HepG2 (cell line): Measurements from ENCODE around the gene CHI3L1. TPM values are rescaled to one million over a fixed set of nuclear protein-coding genes. Genes with fewer than 3 reads are reported as not detected.

ENCODE experiments used
- ATAC-seq: fragments of 200-7000 bp; cut with Tn5 transposase; 3 replicates; pipeline ENCODE4 v1.9.1; 2020; ENCODE audit warnings: mild to moderate bottlenecking, moderate library complexity
- BruUV-seq: library from RNA; stranded (reverse); fragments of 400-500 nt; replicated peaks from 2 replicates; lab custom pipeline; 2021; lab: Mats Ljungman, UMichigan
- CTCF ChIA-PET: fragments of 300-600 bp; formaldehyde crosslinking; extraction: SDS; loops from one replicate; lab custom pipeline; 2021; ENCODE audit warnings: low total read pairs, inconsistent platforms, low intra/inter-chr PET ratio; lab: Yijun Ruan, JAX
- POLR2A ChIA-PET: fragments of 350-600 bp; sonication (Branson Sonifier 250); formaldehyde crosslinking; loops from one replicate; lab custom pipeline; 2020; ENCODE audit warnings: antibody characterized with exemption, inconsistent platforms; lab: Yijun Ruan, JAX
- DNase-seq: peaks from one replicate; pipeline ENCODE4 v3.0.0-alpha.2; 2015; ENCODE audit warnings: low spot score
- FAIRE-seq: peaks from 3 replicates; lab custom pipeline; 2011; peaks lifted over from hg19 to GRCh38; lab: Jason Lieb, UNC
- H2AFZ ChIP-seq: one replicate; pipeline ENCODE4 v1.6.1; 2011; ENCODE audit warnings: low read length, inconsistent platforms
- H3K27ac ChIP-seq: fragments of 300-600 bp; 3 replicates; pipeline ENCODE4 v1.8.0; 2011; ENCODE audit warnings: mixed run types, mild to moderate bottlenecking, mixed read lengths, low read length, inconsistent platforms; ENCODE audit not compliant: insufficient read depth; ENCODE audit errors: extremely low read length
- H3K27me3 ChIP-seq, 2 experiments: fragments of 200-600 bp in 1 of 2; 2 replicates in 1 of 2; 3 replicates in 1 of 2; pipeline versions ENCODE4 v1.6.0 to v1.8.0; 2011; ENCODE audit warnings: low read length in 2 of 2, mild to moderate bottlenecking in 2 of 2, moderate library complexity in 2 of 2, inconsistent platforms in 1 of 2; ENCODE audit not compliant: insufficient read depth in 2 of 2, control insufficient read depth in 1 of 2
- H3K36me3 ChIP-seq, 2 experiments: fragments of 200-600 bp in 1 of 2; replicated peaks in 1 of 2; 2 replicates in 1 of 2; 3 replicates in 1 of 2; pipeline versions ENCODE4 v1.5.1 to v1.8.0; 2011; ENCODE audit warnings: low read length in 2 of 2, inconsistent platforms in 1 of 2; ENCODE audit not compliant: insufficient read depth in 2 of 2, control insufficient read depth in 1 of 2
- H3K4me1 ChIP-seq: 2 replicates; pipeline ENCODE4 v1.5.1; 2012; ENCODE audit warnings: low read length, inconsistent platforms; ENCODE audit not compliant: insufficient read depth
- H3K4me2 ChIP-seq: 2 replicates; pipeline ENCODE4 v1.6.0; 2011; ENCODE audit warnings: low read depth, low read length, inconsistent platforms
- H3K4me3 ChIP-seq, 3 experiments: fragments of 200-600 bp in 1 of 3; sonication (generic), shearing (Covaris generic) in 1 of 3; replicated peaks in 1 of 3; 2 replicates each; pipeline ENCODE4 v1.5.1; 2011 to 2016; ENCODE audit warnings: low read length in 3 of 3, inconsistent platforms in 2 of 3, low read depth in 2 of 3, mild to moderate bottlenecking in 2 of 3, control low read depth in 1 of 3, mixed read lengths in 1 of 3; ENCODE audit not compliant: insufficient read depth in 1 of 3
- H3K79me2 ChIP-seq: one replicate; pipeline ENCODE4 v1.6.1; 2011; ENCODE audit warnings: low read length, inconsistent platforms; ENCODE audit not compliant: insufficient read depth
- H3K9ac ChIP-seq: 2 replicates; pipeline ENCODE4 v1.6.0; 2011; ENCODE audit warnings: mild to moderate bottlenecking, low read depth, low read length, inconsistent platforms; ENCODE audit not compliant: insufficient read depth
- H3K9me3 ChIP-seq: 2 replicates; pipeline ENCODE4 v1.5.1; 2012; ENCODE audit warnings: mild to moderate bottlenecking, low read length
- H4K20me1 ChIP-seq: 2 replicates; pipeline ENCODE4 v1.6.0; 2011; ENCODE audit warnings: inconsistent platforms, mild to moderate bottlenecking, low read length, moderate library complexity; ENCODE audit not compliant: insufficient read depth
- HOXD1 ChIP-seq: sonication (generic); formaldehyde crosslinking; IDR thresholded peaks from 2 replicates; pipeline ENCODE4 v1.5.0; 2020; ENCODE audit warnings: missing genetic modification reagents
- MED1 ChIP-seq: sonication (generic); formaldehyde crosslinking; IDR thresholded peaks from 2 replicates; pipeline ENCODE4 v1.4.0; 2020; ENCODE audit warnings: missing genetic modification reagents
- PRPF4 ChIP-seq: fragments of 200-400 bp; formaldehyde crosslinking; IDR thresholded peaks from 2 replicates; pipeline ENCODE4 v1.6.1; 2016; ENCODE audit warnings: low read length, low read depth; ENCODE audit not compliant: poor library complexity, severe bottlenecking
- ZNF333 ChIP-seq: sonication (generic); formaldehyde crosslinking; IDR thresholded peaks from 2 replicates; pipeline ENCODE4 v1.4.0; 2020; ENCODE audit warnings: mild to moderate bottlenecking, missing genetic modification reagents, borderline replicate concordance
- ZNF567 ChIP-seq: sonication (generic); formaldehyde crosslinking; IDR thresholded peaks from 2 replicates; pipeline ENCODE4 v1.8.1; 2023; ENCODE audit warnings: mild to moderate bottlenecking, missing genetic modification reagents, borderline replicate concordance
- ZNF788 ChIP-seq: sonication (generic); formaldehyde crosslinking; IDR thresholded peaks from 2 replicates; pipeline ENCODE4 v1.5.0; 2020; ENCODE audit warnings: mild to moderate bottlenecking, missing genetic modification reagents, borderline replicate concordance
- WGBS: methylation state at CpG from one replicate; pipeline ENCODE4 v1.1.6; 2017; ENCODE audit warnings: low lambda C conversion rate; 5-methylcytosine and 5-hydroxymethylcytosine counted together
- in situ Hi-C: cut with HindIII; loops from 2 replicates; pipeline ENCODE4 v1.10.0; 2017; ENCODE audit warnings: low pct_unique_long_range_greater_than_20kb; ENCODE audit not compliant: extremely low pct_ligation_motif_present
- intact Hi-C: fragments of 100-400 bp; cut with micrococcal nuclease; formaldehyde crosslinking; loops from one replicate; pipeline ENCODE4 v1.10.0; 2022; ENCODE audit not compliant: unreplicated experiment
- polyA plus RNA-seq, 8 experiments: library from polyadenylated mRNA; depleted of rRNA in 3 of 8; stranded (reverse) in 7 of 8; unstranded in 1 of 8; fragments of >200 nt; fragmentation: Illumina TruSeq in 4 of 8; extraction: Trizol in 4 of 8; gene quantifications; 2 replicates each; pipeline versions ENCODE4 v1.2.1 to v1.2.3, GENCODE V29; 2011 to 2016; ENCODE audit warnings: low read depth in 4 of 8, missing spikeins in 1 of 8, mixed read lengths in 1 of 8; ENCODE audit not compliant: insufficient read depth in 1 of 8
- total RNA-seq, 5 experiments: library from RNA; depleted of rRNA; stranded (reverse); fragments of >200 nt; fragmentation: Illumina TruSeq; extraction: Trizol; gene quantifications; 2 replicates each; pipeline ENCODE4 v1.2.3, GENCODE V29; 2016; ENCODE audit warnings: low read depth in 1 of 5
- TF ChIP-seq, protein P1 (sequence below): sonication (generic); formaldehyde crosslinking; IDR thresholded peaks from 2 replicates; pipeline ENCODE4 v1.4.0; 2020; ENCODE audit warnings: low read depth, missing genetic modification reagents

CHI3L1 gene
- total and polyA plus RNA-seq, 2 of the 13 experiments (the other 11 are each of a cell fraction or from before 2014, with no cell fraction given): 0.09 to 0.13 TPM

GRCh38 chr1:203158960-203159665 is 27.4 kb downstream of the CHI3L1 start:
- no peaks in the 10 kb centered on the region for H3K79me2 ChIP-seq
- H3K9me3 ChIP-seq: no peaks in the 10 kb centered on the region
- ATAC-seq: no peak
- ChIA-PET CTCF (no interaction called here), POLR2A (no interaction called here)
- BruUV-seq: no TSS peak
- H2AFZ ChIP-seq: no peak overlapping the region
- FAIRE-seq: no peak
- TF ChIP-seq MED1 (CRISPR knock-in tag): no peak
- no peak for TF ChIP-seq ZNF788
- no peak for TF ChIP-seq ZNF567
- no peak for TF ChIP-seq PRPF4
- TF ChIP-seq ZNF333 (CRISPR knock-in tag): no peak
- TF ChIP-seq HOXD1 (CRISPR knock-in tag): no peak
- TF ChIP-seq, protein P1, sequence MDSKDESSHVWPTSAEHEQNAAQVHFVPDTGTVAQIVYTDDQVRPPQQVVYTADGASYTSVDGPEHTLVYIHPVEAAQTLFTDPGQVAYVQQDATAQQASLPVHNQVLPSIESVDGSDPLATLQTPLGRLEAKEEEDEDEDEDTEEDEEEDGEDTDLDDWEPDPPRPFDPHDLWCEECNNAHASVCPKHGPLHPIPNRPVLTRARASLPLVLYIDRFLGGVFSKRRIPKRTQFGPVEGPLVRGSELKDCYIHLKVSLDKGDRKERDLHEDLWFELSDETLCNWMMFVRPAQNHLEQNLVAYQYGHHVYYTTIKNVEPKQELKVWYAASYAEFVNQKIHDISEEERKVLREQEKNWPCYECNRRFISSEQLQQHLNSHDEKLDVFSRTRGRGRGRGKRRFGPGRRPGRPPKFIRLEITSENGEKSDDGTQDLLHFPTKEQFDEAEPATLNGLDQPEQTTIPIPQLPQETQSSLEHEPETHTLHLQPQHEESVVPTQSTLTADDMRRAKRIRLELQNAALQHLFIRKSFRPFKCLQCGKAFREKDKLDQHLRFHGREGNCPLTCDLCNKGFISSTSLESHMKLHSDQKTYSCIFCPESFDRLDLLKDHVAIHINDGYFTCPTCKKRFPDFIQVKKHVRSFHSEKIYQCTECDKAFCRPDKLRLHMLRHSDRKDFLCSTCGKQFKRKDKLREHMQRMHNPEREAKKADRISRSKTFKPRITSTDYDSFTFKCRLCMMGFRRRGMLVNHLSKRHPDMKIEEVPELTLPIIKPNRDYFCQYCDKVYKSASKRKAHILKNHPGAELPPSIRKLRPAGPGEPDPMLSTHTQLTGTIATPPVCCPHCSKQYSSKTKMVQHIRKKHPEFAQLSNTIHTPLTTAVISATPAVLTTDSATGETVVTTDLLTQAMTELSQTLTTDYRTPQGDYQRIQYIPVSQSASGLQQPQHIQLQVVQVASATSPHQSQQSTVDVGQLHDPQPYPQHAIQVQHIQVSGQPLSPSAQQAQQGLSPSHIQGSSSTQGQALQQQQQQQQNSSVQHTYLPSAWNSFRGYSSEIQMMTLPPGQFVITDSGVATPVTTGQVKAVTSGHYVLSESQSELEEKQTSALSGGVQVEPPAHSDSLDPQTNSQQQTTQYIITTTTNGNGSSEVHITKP (CRISPR knock-in tag): no peak
- no peaks in the 10 kb centered on the region for H3K36me3 ChIP-seq
- no peaks in the 10 kb centered on the region for H4K20me1 ChIP-seq
- H3K4me1 ChIP-seq: no peaks in the 10 kb centered on the region
- no peak overlapping the region for H3K4me2 ChIP-seq
- H3K27ac ChIP-seq: no peak overlapping the region
- WGBS: 20% methylated on average over 9 of the region's 9 CpGs
- H3K27me3 ChIP-seq: peaks cover 1 to 4% of the 10 kb centered on the region in 2 experiments; a peak in 2 of 5 replicates
- no peak overlapping the region for H3K4me3 ChIP-seq
- no peak overlapping the region for H3K9ac ChIP-seq
- intact Hi-C loops: no loop called here
- DNase-seq: no peak
- in situ Hi-C loops: no loop called here
